Loucy (cell line): ENCODE measurements around the gene CDT1.

ENCODE experiments used
- H2AFZ ChIP-seq: fragments of 200-600 bp; sonication (generic); 2 replicates; pipeline ENCODE4 v1.6.0; 2016; ENCODE audit warnings: antibody characterized with exemption, mild to moderate bottlenecking, low read length, moderate library complexity
- H3F3A ChIP-seq: fragments of 200-600 bp; 2 replicates; pipeline ENCODE4 v1.6.0; 2016; ENCODE audit warnings: antibody characterized with exemption, low read depth, mild to moderate bottlenecking
- H3K27me3 ChIP-seq: fragments of 200-600 bp; sonication (generic); 2 replicates; pipeline ENCODE4 v1.6.1; 2014; ENCODE audit warnings: low read length, mild to moderate bottlenecking; ENCODE audit not compliant: insufficient read depth, poor library complexity, severe bottlenecking
- H3K36me3 ChIP-seq: fragments of 200-600 bp; sonication (generic); 2 replicates; pipeline ENCODE4 v1.6.1; 2016; ENCODE audit warnings: low read length; ENCODE audit not compliant: insufficient read depth
- H3K4me1 ChIP-seq: fragments of 200-600 bp; sonication (generic); 2 replicates; pipeline ENCODE4 v1.5.1; 2014; ENCODE audit warnings: low read length, mild to moderate bottlenecking; ENCODE audit not compliant: insufficient read depth, poor library complexity, severe bottlenecking
- H3K4me2 ChIP-seq: fragments of 200-600 bp; sonication (generic); 2 replicates; pipeline ENCODE4 v1.6.0; 2014; ENCODE audit warnings: antibody characterized with exemption, low read length, low read depth, mild to moderate bottlenecking; ENCODE audit not compliant: poor library complexity, severe bottlenecking
- H3K4me3 ChIP-seq: fragments of 200-600 bp; sonication (generic); 2 replicates; pipeline ENCODE4 v1.5.1; 2014; ENCODE audit warnings: low read length, mild to moderate bottlenecking, mixed read lengths; ENCODE audit not compliant: poor library complexity, severe bottlenecking
- H3K79me2 ChIP-seq: fragments of 200-600 bp; sonication (generic); 2 replicates; pipeline ENCODE4 v1.6.1; 2014; ENCODE audit warnings: low read length; ENCODE audit not compliant: insufficient read depth
- H3K9ac ChIP-seq: fragments of 200-600 bp; sonication (generic); 2 replicates; pipeline ENCODE4 v1.6.0; 2014; ENCODE audit warnings: mild to moderate bottlenecking, low read depth, low read length, moderate library complexity; ENCODE audit not compliant: poor library complexity, severe bottlenecking
- H3K9me2 ChIP-seq: fragments of 200-600 bp; sonication (generic); replicated peaks from 2 replicates; pipeline ENCODE4 v1.6.1; 2016; ENCODE audit warnings: low read depth, low read length, mixed read lengths
- H3K9me3 ChIP-seq: fragments of 200-600 bp; sonication (generic); 2 replicates; pipeline ENCODE4 v1.6.1; 2014; ENCODE audit warnings: mild to moderate bottlenecking, antibody characterized with exemption, low read length, low read depth; ENCODE audit not compliant: insufficient read depth
- H4K20me1 ChIP-seq: fragments of 200-600 bp; sonication (generic); 2 replicates; pipeline ENCODE4 v1.6.0; 2014; ENCODE audit warnings: antibody characterized with exemption, low read length, mild to moderate bottlenecking; ENCODE audit not compliant: insufficient read depth, poor library complexity, severe bottlenecking
- EZH2phosphoT487 ChIP-seq: fragments of 200-600 bp; IDR thresholded peaks from 2 replicates; pipeline ENCODE4 v1.6.1; 2018; ENCODE audit warnings: antibody characterized with exemption, mild to moderate bottlenecking, moderate library complexity, borderline replicate concordance
- TF ChIP-seq, protein P1 (sequence below): fragments of 200-600 bp; sonication (generic); conservative IDR thresholded peaks from 2 replicates; pipeline ENCODE4 v1.5.1; 2014; ENCODE audit warnings: mild to moderate bottlenecking, antibody characterized with exemption, low read length

CDT1 gene

DNA sequence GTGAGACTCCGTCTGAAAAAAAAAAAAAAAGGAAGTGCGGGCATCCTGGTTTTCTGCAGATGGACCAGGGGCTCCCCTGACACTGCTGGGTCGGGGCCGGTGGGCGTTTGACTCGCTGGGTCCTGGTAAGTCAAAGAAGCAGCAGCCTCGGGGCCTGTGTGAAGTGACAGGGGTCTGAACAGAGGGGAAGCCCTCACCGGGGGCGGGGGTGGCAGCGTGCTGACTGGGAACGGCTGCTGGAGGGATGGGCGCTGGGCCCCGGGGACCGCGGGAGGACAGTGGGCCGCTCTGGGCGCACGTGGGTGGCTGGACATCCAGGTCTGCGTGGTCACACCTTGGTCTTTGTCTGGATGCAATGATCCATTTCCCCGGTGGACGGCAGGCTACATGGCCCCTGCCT, 45.0 kb downstream of the CDT1 start:
- Histone ChIP-seq H2AFZ (no peak overlapping the region), H3K9me3 (no peaks in the 10 kb centered on the region), H3K27me3 (no peaks in the 10 kb centered on the region), H3K9ac (no peak overlapping the region), H3K4me3 (no peak overlapping the region), H4K20me1 (no peaks in the 10 kb centered on the region), H3F3A (no peaks in the 10 kb centered on the region), H3K79me2 (no peaks in the 10 kb centered on the region), H3K4me1 (no peaks in the 10 kb centered on the region), H3K9me2 (no peaks in the 10 kb centered on the region), H3K4me2 (no peak overlapping the region), H3K36me3 (no peaks in the 10 kb centered on the region)
- no peak for TF ChIP-seq EZH2phosphoT487
- TF ChIP-seq, protein P1, sequence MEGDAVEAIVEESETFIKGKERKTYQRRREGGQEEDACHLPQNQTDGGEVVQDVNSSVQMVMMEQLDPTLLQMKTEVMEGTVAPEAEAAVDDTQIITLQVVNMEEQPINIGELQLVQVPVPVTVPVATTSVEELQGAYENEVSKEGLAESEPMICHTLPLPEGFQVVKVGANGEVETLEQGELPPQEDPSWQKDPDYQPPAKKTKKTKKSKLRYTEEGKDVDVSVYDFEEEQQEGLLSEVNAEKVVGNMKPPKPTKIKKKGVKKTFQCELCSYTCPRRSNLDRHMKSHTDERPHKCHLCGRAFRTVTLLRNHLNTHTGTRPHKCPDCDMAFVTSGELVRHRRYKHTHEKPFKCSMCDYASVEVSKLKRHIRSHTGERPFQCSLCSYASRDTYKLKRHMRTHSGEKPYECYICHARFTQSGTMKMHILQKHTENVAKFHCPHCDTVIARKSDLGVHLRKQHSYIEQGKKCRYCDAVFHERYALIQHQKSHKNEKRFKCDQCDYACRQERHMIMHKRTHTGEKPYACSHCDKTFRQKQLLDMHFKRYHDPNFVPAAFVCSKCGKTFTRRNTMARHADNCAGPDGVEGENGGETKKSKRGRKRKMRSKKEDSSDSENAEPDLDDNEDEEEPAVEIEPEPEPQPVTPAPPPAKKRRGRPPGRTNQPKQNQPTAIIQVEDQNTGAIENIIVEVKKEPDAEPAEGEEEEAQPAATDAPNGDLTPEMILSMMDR: no peak

DNA sequence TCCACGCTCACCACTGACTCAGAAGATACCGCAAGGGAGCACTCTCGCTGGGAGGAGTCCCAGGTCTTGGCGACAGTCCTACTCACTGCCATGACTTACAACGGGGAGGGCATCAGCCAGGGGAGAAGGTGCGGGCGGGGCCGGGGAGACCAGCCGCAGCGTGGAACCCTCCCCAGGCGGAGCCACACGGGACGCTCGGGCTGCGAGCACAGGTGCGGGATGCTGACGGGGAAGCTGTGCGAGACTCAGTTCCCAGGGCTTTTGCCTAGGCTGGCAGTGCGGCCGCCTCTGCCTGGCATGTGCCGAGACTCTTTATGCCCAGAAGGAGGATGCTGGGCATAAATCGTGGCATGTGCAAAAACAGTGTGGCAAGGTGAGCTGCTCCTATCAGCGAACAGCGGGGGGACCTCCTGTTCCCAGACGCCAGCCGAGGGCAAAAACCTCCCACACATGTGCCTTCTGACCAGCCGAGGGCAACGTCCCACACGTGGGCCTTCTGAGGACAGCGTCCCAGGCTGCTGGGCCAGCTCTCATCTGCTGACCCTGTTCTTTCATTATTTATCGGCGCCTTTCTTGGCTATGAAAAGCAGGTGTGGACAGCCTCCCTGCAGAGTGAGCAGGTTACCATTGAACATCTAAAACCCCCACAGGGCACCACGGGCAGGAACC, 47.1 kb downstream of the CDT1 start:
- H3K9me3 ChIP-seq: no peaks in the 10 kb centered on the region
- TF ChIP-seq, protein P1: no peak
- TF ChIP-seq EZH2phosphoT487: no peak
- H4K20me1 ChIP-seq: no peaks in the 10 kb centered on the region
- no peaks in the 10 kb centered on the region for H3K79me2 ChIP-seq
- no peak overlapping the region for H3K9ac ChIP-seq
- no peak overlapping the region for H3K4me2 ChIP-seq
- no peaks in the 10 kb centered on the region for H3K36me3 ChIP-seq
- H3K27me3 ChIP-seq: no peaks in the 10 kb centered on the region
- no peaks in the 10 kb centered on the region for H3K9me2 ChIP-seq
- H3F3A ChIP-seq: no peaks in the 10 kb centered on the region
- H2AFZ ChIP-seq: no peak overlapping the region
- H3K4me3 ChIP-seq: no peak overlapping the region
- H3K4me1 ChIP-seq: peaks cover 11% of the 10 kb centered on the region

DNA sequence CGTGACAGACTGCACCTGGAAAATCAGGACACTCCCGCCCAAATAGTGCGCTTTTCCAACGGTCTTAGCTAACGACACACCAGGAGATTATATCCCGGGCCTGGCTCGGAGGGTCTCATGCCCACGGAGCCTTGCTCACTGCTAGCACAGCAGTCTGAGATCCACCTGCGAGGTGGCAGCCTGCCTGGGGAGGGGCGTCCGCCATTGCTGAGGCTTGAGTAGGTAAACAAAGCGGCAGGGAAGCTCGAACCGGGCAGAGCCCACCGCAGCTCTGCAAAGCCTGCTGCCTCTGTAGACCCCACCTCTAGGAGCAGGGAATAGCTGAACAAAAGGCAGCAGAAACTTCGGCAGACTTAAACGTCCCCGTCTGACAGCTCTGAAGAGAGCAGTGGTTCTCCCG, 48.0 kb downstream of the CDT1 start:
- H3K4me2 ChIP-seq: no peak overlapping the region
- H2AFZ ChIP-seq: no peak overlapping the region
- no peaks in the 10 kb centered on the region for H3K79me2 ChIP-seq
- TF ChIP-seq EZH2phosphoT487: no peak
- TF ChIP-seq, protein P1: no peak
- H4K20me1 ChIP-seq: no peaks in the 10 kb centered on the region
- H3K9me3 ChIP-seq: no peaks in the 10 kb centered on the region
- H3K9me2 ChIP-seq: no peaks in the 10 kb centered on the region
- H3K4me1 ChIP-seq: peaks cover 14% of the 10 kb centered on the region
- no peak overlapping the region for H3K4me3 ChIP-seq
- no peak overlapping the region for H3K9ac ChIP-seq
- H3K27me3 ChIP-seq: no peaks in the 10 kb centered on the region
- H3F3A ChIP-seq: no peaks in the 10 kb centered on the region
- H3K36me3 ChIP-seq: no peaks in the 10 kb centered on the region
